Renal cortical epithelial cell (primary cell): ENCODE measurements around the gene NTN4. TPM values are rescaled to one million over a fixed set of nuclear protein-coding genes. Genes with fewer than 3 reads are reported as not detected.
"Not testable (repeated sequence)": the region's sequence is repeated elsewhere in the genome, so short reads cannot be mapped to it uniquely, and the experiment has no call there.

Experiments used
- DNase-seq: peaks from one replicate; pipeline ENCODE4 v3.0.0-alpha.2; 2011; ENCODE audit warnings: low read depth
- total RNA-seq: library from RNA; depleted of rRNA; stranded (reverse); fragments of >200 nt; gene quantifications from 2 replicates; pipeline ENCODE4 v1.2.3, GENCODE V29; 2014

NTN4 gene
- total RNA-seq = 115 and 253 TPM in 2 replicates

GRCh38 chr12:95790033-95790916 is at the start of gene NTN4:
NTN4 (minus strand) TSS chr12:95790764; CDS start chr12:95790309, 455 bp downstream.
- DNase-seq = no peak

GRCh38 chr12:95838125-95838524 is 47.6 kb upstream of the NTN4 start:
- peak; percentile 73 for DNase-seq

- DNase-seq = no peak
Measured at GRCh38 chr12:95837240-95838038, 46.9 kb upstream of the NTN4 start.

- DNase-seq = peak; percentile 77
Measured at GRCh38 chr12:95836630-95837239, 46.2 kb upstream of the NTN4 start.

GRCh38 chr12:95836185-95836609 is 45.6 kb upstream of the NTN4 start:
- peak; percentile 80 for DNase-seq

GRCh38 chr12:95834572-95834971 is 44.0 kb upstream of the NTN4 start:
- DNase-seq = no peak

- no peak for DNase-seq
Measured at GRCh38 chr12:95830335-95831089, 39.9 kb upstream of the NTN4 start.

GRCh38 chr12:95829395-95829794 is 38.8 kb upstream of the NTN4 start:
- peak; percentile 53 for DNase-seq

- DNase-seq = peak; percentile 63
Measured at GRCh38 chr12:95820096-95820703, 29.6 kb upstream of the NTN4 start.

GRCh38 chr12:95815632-95816212 is 25.2 kb upstream of the NTN4 start:
- peak; percentile 68 for DNase-seq

- not testable (repeated sequence) for DNase-seq
Measured at GRCh38 chr12:95812155-95812554, 21.6 kb upstream of the NTN4 start.

GRCh38 chr12:95810411-95810810 is 19.8 kb upstream of the NTN4 start:
- no peak for DNase-seq

GRCh38 chr12:95809000-95809680 is 18.6 kb upstream of the NTN4 start:
- DNase-seq = no peak

GRCh38 chr12:95808146-95808545 is 17.6 kb upstream of the NTN4 start:
- DNase-seq = no peak

GRCh38 chr12:95805864-95806671 is 15.5 kb upstream of the NTN4 start:
- peak; percentile 99 for DNase-seq

- no peak for DNase-seq
Measured at GRCh38 chr12:95804291-95804690, 13.7 kb upstream of the NTN4 start.

- no peak for DNase-seq
Measured at GRCh38 chr12:95803817-95804216, 13.3 kb upstream of the NTN4 start.

GRCh38 chr12:95802482-95803270 is 12.1 kb upstream of the NTN4 start:
- peak; percentile 100 for DNase-seq

- peak; percentile 70 for DNase-seq
Measured at GRCh38 chr12:95796982-95797289, 6.4 kb upstream of the NTN4 start.
